GOT3 (cell line): ENCODE measurements around the gene ZNF99.
"Not testable (repeated sequence)": the region's sequence is repeated elsewhere in the genome, so short reads cannot be mapped to it uniquely, and the experiment has no call there.

Experiments
- DNase-seq: peaks from one replicate; lab custom pipeline; 2025; ENCODE audit warnings: mixed read lengths; lab: John Stamatoyannopoulos, UW

Gene ZNF99

GRCh38 chr19:22783651-22784410, at the start of gene ZNF99:
Gene ZNF99, minus strand, starts transcription at chr19:22784151. Its CDS starts 135 bp downstream, at chr19:22784016.
- DNase-seq: no peak

DNA sequence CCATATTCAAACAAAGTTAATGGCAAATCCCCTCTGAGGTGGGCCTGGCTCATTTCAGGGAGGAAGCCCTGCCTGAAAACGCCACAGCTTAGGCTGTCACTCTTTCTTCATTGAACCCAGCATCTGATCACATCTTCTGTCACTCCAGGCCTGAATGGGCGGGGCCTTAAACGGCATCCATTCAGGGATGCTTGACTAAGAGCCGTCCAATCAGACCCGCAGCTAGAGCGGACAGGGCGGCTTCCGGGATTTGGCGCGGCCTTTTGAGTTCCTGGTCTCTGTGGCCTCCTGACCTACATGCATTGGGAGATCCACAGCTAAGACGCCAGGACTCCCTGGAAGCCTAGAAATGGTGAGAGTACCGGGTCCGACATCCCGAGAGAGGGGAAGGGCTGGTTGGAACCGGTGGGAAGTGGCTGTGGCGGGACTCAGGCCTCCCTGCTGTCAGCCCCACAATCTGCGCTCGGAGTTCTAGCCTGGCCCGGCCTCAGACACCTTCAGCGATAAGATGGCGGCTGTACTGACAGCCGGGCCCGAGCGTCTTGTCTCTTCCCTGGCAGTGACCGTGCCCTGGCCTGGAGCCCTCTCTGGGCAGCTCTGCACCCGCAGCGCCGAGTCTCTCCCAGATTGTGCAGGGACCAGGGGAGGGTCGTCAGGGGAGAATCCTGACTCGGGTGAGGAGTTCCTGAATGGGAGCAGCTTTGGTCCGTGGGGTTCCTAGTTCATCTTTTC, 48.2 kb upstream of the ZNF99 start, which contains the start of gene ZNF723:
Gene ZNF723, plus strand, starts transcription at position 261 of the 732 bp plus-strand sequence. Its CDS starts 89 bp downstream, at position 350.
- no peak for DNase-seq

- DNase-seq: no peak
Measured at GRCh38 chr19:22831211-22831610, 47.3 kb upstream of the ZNF99 start.

- DNase-seq: no peak
Measured at GRCh38 chr19:22814124-22814523, 30.2 kb upstream of the ZNF99 start.

GRCh38 chr19:22807061-22807835, 23.3 kb upstream of the ZNF99 start:
- no peak for DNase-seq

DNA sequence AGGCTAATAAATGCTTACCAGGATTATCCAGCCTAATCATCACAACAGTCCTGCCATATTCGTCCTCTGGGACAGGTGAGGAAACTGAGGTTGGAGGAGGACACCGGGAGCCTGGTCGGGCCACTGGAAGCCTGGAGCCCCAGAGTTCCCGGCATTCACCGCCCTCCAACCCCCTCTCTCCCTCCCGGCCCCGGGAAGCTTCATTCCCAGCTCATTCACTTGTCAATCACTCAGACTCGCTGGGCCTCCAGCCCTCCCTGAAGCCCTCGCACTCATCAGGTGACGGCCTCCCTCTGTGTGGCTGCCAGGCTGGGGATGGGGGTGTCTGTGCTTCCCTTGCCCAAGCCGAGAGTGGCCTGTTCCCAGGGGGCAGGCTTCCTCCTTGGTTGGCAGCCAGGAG, 22.5 kb upstream of the ZNF99 start:
- DNase-seq: no peak

- DNase-seq: no peak
Measured at GRCh38 chr19:22797040-22797439, 13.1 kb upstream of the ZNF99 start.

DNA sequence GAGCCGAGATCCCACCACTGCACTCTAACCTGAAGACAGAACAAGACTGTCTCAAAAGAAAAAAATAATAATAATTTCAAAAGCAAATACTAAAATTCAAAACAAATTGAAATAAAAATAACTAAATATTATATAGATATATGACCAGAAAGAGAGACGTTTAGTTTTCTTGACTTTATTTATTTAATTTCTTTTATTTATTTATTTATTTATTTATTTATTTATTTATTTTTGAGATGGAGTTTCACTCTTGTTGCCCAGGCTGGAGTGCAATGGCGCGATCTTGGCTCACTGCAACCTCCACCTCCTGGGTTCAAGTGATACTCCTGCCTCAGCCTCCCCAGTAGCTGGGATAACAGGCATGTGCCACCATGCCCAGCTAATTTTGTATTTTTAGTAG, 8.9 kb upstream of the ZNF99 start:
- not testable (repeated sequence) for DNase-seq

DNA sequence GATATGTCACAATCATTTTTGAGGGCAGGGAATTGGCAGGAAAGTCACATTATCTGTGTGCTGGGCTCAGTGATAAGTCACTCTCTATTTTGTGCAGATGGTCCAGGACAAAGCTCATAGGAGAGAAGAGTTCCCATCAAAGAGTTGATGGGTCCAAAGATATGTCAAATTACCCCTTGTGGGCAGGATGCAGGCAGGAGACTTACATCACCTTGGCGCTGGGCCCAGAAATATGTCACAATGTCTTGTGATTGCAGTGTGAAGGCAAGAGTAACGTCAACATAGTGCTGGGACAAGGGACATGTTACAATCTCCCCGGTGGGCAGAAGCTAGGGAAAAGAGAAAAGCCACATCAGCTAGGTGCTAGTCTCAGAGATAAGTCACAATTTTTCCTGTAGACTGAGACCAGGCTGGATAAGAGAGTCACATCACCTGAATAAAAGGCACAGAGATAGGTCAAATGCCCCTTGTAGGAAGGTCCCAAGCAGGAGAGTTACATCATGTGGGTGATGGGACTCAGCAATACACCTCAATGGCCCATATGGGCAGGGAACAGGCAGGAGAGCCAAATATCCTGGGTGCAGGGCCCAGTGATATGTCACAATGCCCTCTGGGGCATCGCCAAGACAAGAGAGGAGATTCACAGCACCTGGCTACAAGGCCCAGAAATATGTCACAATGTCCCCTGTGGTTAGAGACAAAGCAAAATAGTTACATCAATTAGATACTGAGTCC, 47.9 kb downstream of the ZNF99 start:
- no peak for DNase-seq

- no peak for DNase-seq
Measured at GRCh38 chr19:22733691-22734090, 50.3 kb downstream of the ZNF99 start.

GRCh38 chr19:22728214-22728613, 55.7 kb downstream of the ZNF99 start:
- not testable (repeated sequence) for DNase-seq

GRCh38 chr19:22721533-22721932, 62.4 kb downstream of the ZNF99 start:
- not testable (repeated sequence) for DNase-seq

GRCh38 chr19:22708983-22709382, 75.0 kb downstream of the ZNF99 start:
- DNase-seq: no peak

GRCh38 chr19:22703096-22703495, 80.9 kb downstream of the ZNF99 start:
- DNase-seq: not testable (repeated sequence)

- DNase-seq: not testable (repeated sequence)
Measured at GRCh38 chr19:22702661-22703060, 81.3 kb downstream of the ZNF99 start.
